RWPE2 (cell line): ENCODE measurements around the gene PTBP1.
"Not testable (repeated sequence)": the region's sequence is repeated elsewhere in the genome, so short reads cannot be mapped to it uniquely, and the experiment has no call there.

Experiments used
- ATAC-seq: fragments of 200-7000 bp; cut with Tn5 transposase; 3 replicates; pipeline ENCODE4 v1.9.1; 2021; ENCODE audit warnings: low read depth
- DNase-seq: peaks from one replicate; pipeline ENCODE4 v3.0.0-alpha.2; 2020; ENCODE audit warnings: low spot score
- H3K27ac ChIP-seq: fragments of 450-650 bp; 2 replicates; pipeline ENCODE4 v1.5.1; 2017; ENCODE audit warnings: mild to moderate bottlenecking; ENCODE audit not compliant: poor library complexity, severe bottlenecking
- H3K27me3 ChIP-seq: fragments of 250-450 bp; sonication (Bioruptor Pico); 2 replicates; pipeline ENCODE4 v1.5.1; 2021; ENCODE audit warnings: mild to moderate bottlenecking, moderate library complexity; ENCODE audit not compliant: insufficient read depth, poor library complexity, severe bottlenecking
- H3K36me3 ChIP-seq: fragments of 250-450 bp; sonication (Bioruptor Pico); 2 replicates; pipeline ENCODE4 v1.5.1; 2020; ENCODE audit warnings: low read depth, mild to moderate bottlenecking, moderate library complexity
- H3K4me1 ChIP-seq: fragments of 250-450 bp; sonication (Bioruptor Pico); 2 replicates; pipeline ENCODE4 v1.5.1; 2021; ENCODE audit warnings: mild to moderate bottlenecking, moderate library complexity; ENCODE audit not compliant: insufficient read depth, poor library complexity, severe bottlenecking
- H3K4me3 ChIP-seq: fragments of 250-450 bp; sonication (Bioruptor Pico); 2 replicates; pipeline ENCODE4 v1.5.1; 2021; ENCODE audit warnings: mild to moderate bottlenecking, moderate library complexity; ENCODE audit not compliant: severe bottlenecking
- H3K9me3 ChIP-seq: fragments of 250-450 bp; sonication (Bioruptor Pico); 2 replicates; pipeline ENCODE4 v1.5.1; 2021; ENCODE audit warnings: mild to moderate bottlenecking, moderate library complexity; ENCODE audit not compliant: severe bottlenecking
- TF ChIP-seq, protein P1 (sequence below): fragments of 450-650 bp; IDR thresholded peaks from one replicate; pipeline ENCODE4 v1.5.1; 2017; ENCODE audit warnings: mild to moderate bottlenecking, moderate library complexity; ENCODE audit not compliant: poor library complexity, severe bottlenecking

PTBP1 gene

GRCh38 chr19:850221-850978 is 53.1 kb downstream of the PTBP1 start:
- Histone ChIP-seq H3K4me3 (no peak overlapping the region), H3K9me3 (no peaks in the 10 kb centered on the region), H3K27me3 (peaks cover 30% of the 10 kb centered on the region), H3K4me1 (no peaks in the 10 kb centered on the region), H3K36me3 (no peaks in the 10 kb centered on the region), H3K27ac (no peak overlapping the region)
- TF ChIP-seq, protein P1, sequence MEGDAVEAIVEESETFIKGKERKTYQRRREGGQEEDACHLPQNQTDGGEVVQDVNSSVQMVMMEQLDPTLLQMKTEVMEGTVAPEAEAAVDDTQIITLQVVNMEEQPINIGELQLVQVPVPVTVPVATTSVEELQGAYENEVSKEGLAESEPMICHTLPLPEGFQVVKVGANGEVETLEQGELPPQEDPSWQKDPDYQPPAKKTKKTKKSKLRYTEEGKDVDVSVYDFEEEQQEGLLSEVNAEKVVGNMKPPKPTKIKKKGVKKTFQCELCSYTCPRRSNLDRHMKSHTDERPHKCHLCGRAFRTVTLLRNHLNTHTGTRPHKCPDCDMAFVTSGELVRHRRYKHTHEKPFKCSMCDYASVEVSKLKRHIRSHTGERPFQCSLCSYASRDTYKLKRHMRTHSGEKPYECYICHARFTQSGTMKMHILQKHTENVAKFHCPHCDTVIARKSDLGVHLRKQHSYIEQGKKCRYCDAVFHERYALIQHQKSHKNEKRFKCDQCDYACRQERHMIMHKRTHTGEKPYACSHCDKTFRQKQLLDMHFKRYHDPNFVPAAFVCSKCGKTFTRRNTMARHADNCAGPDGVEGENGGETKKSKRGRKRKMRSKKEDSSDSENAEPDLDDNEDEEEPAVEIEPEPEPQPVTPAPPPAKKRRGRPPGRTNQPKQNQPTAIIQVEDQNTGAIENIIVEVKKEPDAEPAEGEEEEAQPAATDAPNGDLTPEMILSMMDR, result no peak
- DNase-seq (peak; percentile 64), ATAC-seq (peak; percentile 56)

DNA sequence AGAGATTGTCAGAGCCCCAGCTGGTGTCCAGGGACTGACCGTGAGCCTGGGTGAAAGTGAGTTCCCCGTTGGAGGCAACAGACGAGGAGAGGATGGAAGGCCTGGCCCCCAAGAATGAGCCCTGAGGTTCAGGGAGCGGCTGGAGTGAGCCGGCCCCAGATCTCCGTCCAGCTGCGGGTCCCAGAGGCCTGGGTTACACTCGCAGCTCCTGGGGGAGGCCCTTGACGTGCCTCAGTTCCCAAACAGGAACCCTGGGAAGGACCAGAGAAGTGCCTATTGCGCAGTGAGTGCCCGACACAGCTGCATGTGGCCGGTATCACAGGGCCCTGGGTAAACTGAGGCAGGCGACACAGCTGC is 53.7 kb downstream of the PTBP1 start:
- ATAC-seq (no peak; the same call in 2 of the 3 replicates), DNase-seq (no peak)
- no peak overlapping the region for H3K27ac ChIP-seq
- H3K36me3 ChIP-seq, result no peaks in the 10 kb centered on the region
- H3K4me1 ChIP-seq, result no peaks in the 10 kb centered on the region
- H3K27me3 ChIP-seq, result peaks cover 30% of the 10 kb centered on the region
- TF ChIP-seq, protein P1, result no peak
- H3K4me3 ChIP-seq, result no peak overlapping the region
- H3K9me3 ChIP-seq, result no peaks in the 10 kb centered on the region

GRCh38 chr19:852136-853013 is 55.1 kb downstream of the PTBP1 start, which contains the start of gene ELANE:
Gene ELANE, plus strand, starts transcription at chr19:852303. Its CDS starts 26 bp downstream, at chr19:852329.
- TF ChIP-seq, protein P1, result no peak
- Histone ChIP-seq H3K36me3 (no peaks in the 10 kb centered on the region), H3K27ac (no peak within 1 kb of the TSS), H3K9me3 (no peaks in the 10 kb centered on the region), H3K27me3 (peaks cover 22% of the 10 kb centered on the region), H3K4me3 (no peak within 1 kb of the TSS), H3K4me1 (no peaks in the 10 kb centered on the region)
- DNase-seq, result peak; percentile 63
- ATAC-seq, result no peak

DNA sequence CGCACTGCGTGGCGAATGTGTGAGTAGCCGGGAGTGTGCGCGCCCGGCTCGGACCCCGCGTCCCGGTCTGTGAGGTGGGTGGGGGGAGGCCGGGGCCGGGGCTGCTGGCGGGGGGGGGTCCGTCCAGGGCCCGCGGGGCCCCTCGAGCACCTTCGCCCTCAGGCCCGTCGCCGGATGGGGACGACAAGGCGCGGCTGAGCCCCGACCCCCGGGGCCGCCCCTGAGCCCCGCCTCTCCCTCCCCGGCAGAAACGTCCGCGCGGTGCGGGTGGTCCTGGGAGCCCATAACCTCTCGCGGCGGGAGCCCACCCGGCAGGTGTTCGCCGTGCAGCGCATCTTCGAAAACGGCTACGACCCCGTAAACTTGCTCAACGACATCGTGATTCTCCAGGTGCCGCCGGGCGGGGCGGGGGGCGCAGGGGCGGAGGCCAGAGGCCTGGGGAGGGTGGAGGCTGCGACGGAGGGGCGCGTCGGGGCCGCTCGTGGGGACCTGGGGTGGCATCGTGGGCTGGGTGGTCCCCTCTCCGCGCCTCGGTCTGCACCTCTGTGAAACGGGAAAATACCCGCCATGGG is 55.8 kb downstream of the PTBP1 start:
- ATAC-seq (no peak), DNase-seq (no peak)
- Histone ChIP-seq H3K27me3 (peaks cover 16% of the 10 kb centered on the region), H3K4me1 (no peaks in the 10 kb centered on the region), H3K4me3 (no peak overlapping the region), H3K36me3 (no peaks in the 10 kb centered on the region), H3K9me3 (no peaks in the 10 kb centered on the region), H3K27ac (no peak overlapping the region)
- TF ChIP-seq, protein P1, result no peak

- H3K36me3 ChIP-seq, H3K27ac ChIP-seq, H3K9me3 ChIP-seq, H3K4me3 ChIP-seq, H3K4me1 ChIP-seq, DNase-seq, ATAC-seq: not testable (repeated sequence)
- H3K27me3 ChIP-seq, result peaks cover 16% of the 10 kb centered on the region
These were observed 56.5 kb downstream of the PTBP1 start for GRCh38 chr19:853614-854220.
